H9 (cell line): Measurements from ENCODE around the gene TRIM22. TPM values are rescaled to one million over a fixed set of nuclear protein-coding genes. Genes with fewer than 3 reads are reported as not detected.

ENCODE experiments used
- DNase-seq: peaks from one replicate; pipeline ENCODE4 v3.0.0-alpha.2; 2017
- H2AFZ ChIP-seq: one replicate; pipeline ENCODE4 v1.6.1; 2013; ENCODE audit warnings: mild to moderate bottlenecking, low read length, control low read depth, moderate library complexity
- H2AK5ac ChIP-seq: 2 replicates; pipeline ENCODE4 v1.6.1; 2013; ENCODE audit warnings: low read length, control low read depth, mixed read lengths; ENCODE audit not compliant: insufficient read length
- H2BK120ac ChIP-seq: one replicate; pipeline ENCODE4 v1.6.1; 2013; ENCODE audit warnings: low read depth, mild to moderate bottlenecking, low read length, control low read depth, inconsistent platforms; ENCODE audit not compliant: poor library complexity, severe bottlenecking
- H2BK12ac ChIP-seq: 2 replicates; pipeline ENCODE4 v1.6.1; 2013; ENCODE audit warnings: low read length, control low read depth, mixed read lengths, low read depth; ENCODE audit not compliant: insufficient read length
- H2BK15ac ChIP-seq: 2 replicates; pipeline ENCODE4 v1.6.1; 2013; ENCODE audit warnings: low read depth, low read length, control low read depth
- H2BK20ac ChIP-seq: one replicate; pipeline ENCODE4 v1.6.1; 2013; ENCODE audit warnings: low read depth, mild to moderate bottlenecking, low read length, control low read depth, inconsistent platforms; ENCODE audit not compliant: poor library complexity, severe bottlenecking
- H2BK5ac ChIP-seq: 2 replicates; pipeline ENCODE4 v1.6.1; 2013; ENCODE audit warnings: low read length, control low read depth, mixed read lengths; ENCODE audit not compliant: insufficient read length
- H3K14ac ChIP-seq: 2 replicates; pipeline ENCODE4 v1.6.1; 2013; ENCODE audit warnings: low read length, control low read depth; ENCODE audit not compliant: insufficient read depth
- H3K18ac ChIP-seq: 2 replicates; pipeline ENCODE4 v1.6.1; 2013; ENCODE audit warnings: low read depth, mild to moderate bottlenecking, mixed read lengths, low read length, control low read depth; ENCODE audit not compliant: insufficient read length
- H3K23ac ChIP-seq: 2 replicates; pipeline ENCODE4 v1.6.1; 2013; ENCODE audit warnings: low read length, control low read depth, mixed read lengths, low read depth; ENCODE audit not compliant: insufficient read length
- H3K23me2 ChIP-seq: 2 replicates; pipeline ENCODE4 v1.6.1; 2013; ENCODE audit warnings: low read depth, mild to moderate bottlenecking, mixed read lengths, low read length, control low read depth; ENCODE audit not compliant: insufficient read length, poor library complexity, severe bottlenecking
- H3K27ac ChIP-seq: 2 replicates; pipeline ENCODE4 v1.5.1; 2013; ENCODE audit warnings: low read length, control low read depth, mixed read lengths, low read depth; ENCODE audit not compliant: insufficient read length
- H3K27me3 ChIP-seq: 2 replicates; pipeline ENCODE4 v1.6.1; 2013; ENCODE audit warnings: low read length, control low read depth, inconsistent platforms; ENCODE audit not compliant: insufficient read depth
- H3K4ac ChIP-seq: 2 replicates; pipeline ENCODE4 v1.6.1; 2013; ENCODE audit warnings: low read depth, mild to moderate bottlenecking, control low read depth, inconsistent platforms, low read length, moderate library complexity
- H3K4me1 ChIP-seq: 2 replicates; pipeline ENCODE4 v1.6.1; 2013; ENCODE audit warnings: low read length, control low read depth, inconsistent platforms; ENCODE audit not compliant: insufficient read depth
- H3K4me2 ChIP-seq: 2 replicates; pipeline ENCODE4 v1.6.1; 2013; ENCODE audit warnings: low read length, control low read depth, mixed read lengths; ENCODE audit not compliant: insufficient read length, insufficient read depth
- H3K56ac ChIP-seq: 2 replicates; pipeline ENCODE4 v1.6.1; 2013; ENCODE audit warnings: low read depth, mild to moderate bottlenecking, mixed read lengths, low read length, control low read depth; ENCODE audit not compliant: insufficient read length
- H3K79me1 ChIP-seq: 2 replicates; pipeline ENCODE4 v1.6.1; 2013; ENCODE audit warnings: low read depth, mild to moderate bottlenecking, moderate library complexity, low read length, control low read depth, inconsistent platforms; ENCODE audit not compliant: insufficient read depth, poor library complexity, severe bottlenecking
- H3K79me2 ChIP-seq: 2 replicates; pipeline ENCODE4 v1.6.1; 2013; ENCODE audit warnings: low read length, control low read depth, inconsistent platforms; ENCODE audit not compliant: insufficient read depth
- H3K9ac ChIP-seq: 2 replicates; pipeline ENCODE4 v1.6.1; 2013; ENCODE audit warnings: low read length, control low read depth, mixed read lengths; ENCODE audit not compliant: insufficient read length; ENCODE audit errors: extremely low read depth
- H3K9me3 ChIP-seq: one replicate; pipeline ENCODE4 v1.6.1; 2013; ENCODE audit warnings: low read depth, low read length, inconsistent platforms; ENCODE audit not compliant: control insufficient read depth
- H3T11ph ChIP-seq: one replicate; pipeline ENCODE4 v1.6.1; 2013; ENCODE audit warnings: mild to moderate bottlenecking, low read length, control low read depth, inconsistent platforms
- H4K20me1 ChIP-seq: one replicate; pipeline ENCODE4 v1.6.1; 2013; ENCODE audit not compliant: control insufficient read depth, insufficient read length, insufficient read depth
- H4K5ac ChIP-seq: 2 replicates; pipeline ENCODE4 v1.6.1; 2013; ENCODE audit warnings: low read depth, mild to moderate bottlenecking, mixed read lengths, low read length, control low read depth; ENCODE audit not compliant: insufficient read length
- H4K8ac ChIP-seq: replicated peaks from 2 replicates; pipeline ENCODE4 v1.6.1; 2013; ENCODE audit warnings: low read length, control low read depth, mixed read lengths, low read depth; ENCODE audit not compliant: insufficient read length
- H4K91ac ChIP-seq: 2 replicates; pipeline ENCODE4 v1.6.1; 2013; ENCODE audit warnings: low read depth, mild to moderate bottlenecking, moderate library complexity, mixed read lengths, low read length, control low read depth; ENCODE audit not compliant: insufficient read length
- H3K27ac Mint-ChIP-seq, 3 experiments: 2 replicates in 2 of 3; 3 replicates in 1 of 3; pipeline ENCODE4 v1.8.0; 2020 to 2021; ENCODE audit warnings: mixed read lengths in 3 of 3, mild to moderate bottlenecking in 1 of 3, moderate library complexity in 1 of 3
- H3K27me3 Mint-ChIP-seq: 2 replicates; pipeline ENCODE4 v1.8.0; 2021; ENCODE audit warnings: low read depth, mild to moderate bottlenecking, moderate library complexity, mixed read lengths
- H3K36me3 Mint-ChIP-seq, 3 experiments: 2 replicates in 2 of 3; 3 replicates in 1 of 3; pipeline ENCODE4 v1.8.0; 2020 to 2021; ENCODE audit warnings: low read depth in 3 of 3, mixed read lengths in 3 of 3; ENCODE audit not compliant: insufficient read depth in 1 of 3
- H3K4me1 Mint-ChIP-seq, 2 experiments: 2 replicates each; pipeline ENCODE4 v1.8.0; 2020; ENCODE audit warnings: mixed read lengths in 2 of 2
- H3K4me3 Mint-ChIP-seq, 2 experiments: 2 replicates in 1 of 2; 3 replicates in 1 of 2; pipeline ENCODE4 v1.8.0; 2020 to 2021; ENCODE audit warnings: mild to moderate bottlenecking in 2 of 2, mixed read lengths in 2 of 2, moderate library complexity in 1 of 2
- H3K9me3 Mint-ChIP-seq, 2 experiments: 2 replicates in 1 of 2; 3 replicates in 1 of 2; pipeline ENCODE4 v1.8.0; 2020; ENCODE audit warnings: mild to moderate bottlenecking in 2 of 2, mixed read lengths in 2 of 2, moderate library complexity in 1 of 2
- CTCF ChIP-seq: fragments of 200-600 bp; sonication (generic); conservative IDR thresholded peaks from 3 replicates; pipeline ENCODE4 v1.8.0; 2021; ENCODE audit warnings: antibody characterized with exemption, mild to moderate bottlenecking
- WGBS: extraction: QIAGEN DNeasy Blood & Tissue Kit; methylation state at CpG from one replicate; pipeline ENCODE4 v1.1.7; 2013; ENCODE audit warnings: missing lambda C conversion rate, low lambda C conversion rate, mixed read lengths; ENCODE audit not compliant: insufficient read length; ENCODE audit errors: extremely low coverage; 5-methylcytosine and 5-hydroxymethylcytosine counted together
- total RNA-seq: library from RNA; stranded (reverse); gene quantifications from 2 replicates; pipeline ENCODE4 v1.2.1, GENCODE V29; 2021

TRIM22 gene
- total RNA-seq, 1 experiment from 2014 or later = 78.6 TPM

GRCh38 chr11:5746614-5747013 lies 57.0 kb downstream of the TRIM22 start:
- Histone ChIP-seq H3K27me3 (no peaks in the 10 kb centered on the region), H4K91ac (no peak overlapping the region), H2BK20ac (no peak overlapping the region), H3K18ac (no peak overlapping the region), H2BK15ac (no peak overlapping the region), H2AK5ac (no peak overlapping the region), H3K4me2 (no peak overlapping the region), H3K4ac (no peak overlapping the region), H3K23ac (no peak overlapping the region), H3K79me1 (no peaks in the 10 kb centered on the region), H2BK12ac (no peak overlapping the region), H4K5ac (no peak overlapping the region), H3K9me3 (no peaks in the 10 kb centered on the region), H3K56ac (no peak overlapping the region), H3K79me2 (no peaks in the 10 kb centered on the region), H3K14ac (no peak overlapping the region), H2BK5ac (no peak overlapping the region), H2AFZ (no peak overlapping the region), H3K9ac (no peak overlapping the region), H4K8ac (no peak overlapping the region), H2BK120ac (no peak overlapping the region), H3K4me1 (no peaks in the 10 kb centered on the region), H4K20me1 (no peaks in the 10 kb centered on the region), H3T11ph (no peak overlapping the region), H3K23me2 (no peaks in the 10 kb centered on the region), H3K27ac (no peak overlapping the region)
- TF ChIP-seq CTCF = no peak
- no peak for DNase-seq
- H3K4me1 Mint-ChIP-seq = no peaks in the 10 kb centered on the region
- H3K36me3 Mint-ChIP-seq = no peaks in the 10 kb centered on the region
- no peaks in the 10 kb centered on the region; a peak in 1 of 5 replicates for H3K9me3 Mint-ChIP-seq
- no CpG with 5 or more reads among the region's 3 CpGs for whole genome bisulfite sequencing
- no peaks in the 10 kb centered on the region for H3K27me3 Mint-ChIP-seq
- no peak overlapping the region for H3K27ac Mint-ChIP-seq
- no peak overlapping the region for H3K4me3 Mint-ChIP-seq
